Esophagus muscularis mucosa (tissue), 3 donors: ENCODE measurements around the gene CDC42BPA.

ENCODE experiments used
- POLR2A ChIP-seq: fragments of 450-650 bp; IDR thresholded peaks from one replicate; pipeline ENCODE4 v1.6.1; 2017; ENCODE audit warnings: antibody characterized with exemption, moderate library complexity, mild to moderate bottlenecking, low read depth
- POLR2AphosphoS5 ChIP-seq, 2 donors: sonication (generic); formaldehyde crosslinking; IDR thresholded peaks; one replicate each; pipeline ENCODE4 v1.6.1; 2017; ENCODE audit warnings: antibody characterized with exemption in 2 of 2
- TF ChIP-seq, protein P1 (sequence below), 3 experiments: fragments of 200-600 bp in 2 of 3; fragments of 450-650 bp in 1 of 3; sonication (generic) in 2 of 3; IDR thresholded peaks; one replicate each; pipeline ENCODE4 v1.5.1; 2017 to 2019; ENCODE audit warnings: antibody characterized with exemption in 3 of 3, mild to moderate bottlenecking in 2 of 3, moderate library complexity in 1 of 3

- TF ChIP-seq, protein P1, sequence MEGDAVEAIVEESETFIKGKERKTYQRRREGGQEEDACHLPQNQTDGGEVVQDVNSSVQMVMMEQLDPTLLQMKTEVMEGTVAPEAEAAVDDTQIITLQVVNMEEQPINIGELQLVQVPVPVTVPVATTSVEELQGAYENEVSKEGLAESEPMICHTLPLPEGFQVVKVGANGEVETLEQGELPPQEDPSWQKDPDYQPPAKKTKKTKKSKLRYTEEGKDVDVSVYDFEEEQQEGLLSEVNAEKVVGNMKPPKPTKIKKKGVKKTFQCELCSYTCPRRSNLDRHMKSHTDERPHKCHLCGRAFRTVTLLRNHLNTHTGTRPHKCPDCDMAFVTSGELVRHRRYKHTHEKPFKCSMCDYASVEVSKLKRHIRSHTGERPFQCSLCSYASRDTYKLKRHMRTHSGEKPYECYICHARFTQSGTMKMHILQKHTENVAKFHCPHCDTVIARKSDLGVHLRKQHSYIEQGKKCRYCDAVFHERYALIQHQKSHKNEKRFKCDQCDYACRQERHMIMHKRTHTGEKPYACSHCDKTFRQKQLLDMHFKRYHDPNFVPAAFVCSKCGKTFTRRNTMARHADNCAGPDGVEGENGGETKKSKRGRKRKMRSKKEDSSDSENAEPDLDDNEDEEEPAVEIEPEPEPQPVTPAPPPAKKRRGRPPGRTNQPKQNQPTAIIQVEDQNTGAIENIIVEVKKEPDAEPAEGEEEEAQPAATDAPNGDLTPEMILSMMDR (IDR thresholded peaks at IDR 0.05) = no peak
- TF ChIP-seq POLR2A = no peak
- no peak for TF ChIP-seq POLR2AphosphoS5 (IDR thresholded peaks at IDR 0.05)
Measured at GRCh38 chr1:226980565-226981385, 337.5 kb downstream of the CDC42BPA start.
